Measurements from ENCODE around the gene DAW1.

DNA sequence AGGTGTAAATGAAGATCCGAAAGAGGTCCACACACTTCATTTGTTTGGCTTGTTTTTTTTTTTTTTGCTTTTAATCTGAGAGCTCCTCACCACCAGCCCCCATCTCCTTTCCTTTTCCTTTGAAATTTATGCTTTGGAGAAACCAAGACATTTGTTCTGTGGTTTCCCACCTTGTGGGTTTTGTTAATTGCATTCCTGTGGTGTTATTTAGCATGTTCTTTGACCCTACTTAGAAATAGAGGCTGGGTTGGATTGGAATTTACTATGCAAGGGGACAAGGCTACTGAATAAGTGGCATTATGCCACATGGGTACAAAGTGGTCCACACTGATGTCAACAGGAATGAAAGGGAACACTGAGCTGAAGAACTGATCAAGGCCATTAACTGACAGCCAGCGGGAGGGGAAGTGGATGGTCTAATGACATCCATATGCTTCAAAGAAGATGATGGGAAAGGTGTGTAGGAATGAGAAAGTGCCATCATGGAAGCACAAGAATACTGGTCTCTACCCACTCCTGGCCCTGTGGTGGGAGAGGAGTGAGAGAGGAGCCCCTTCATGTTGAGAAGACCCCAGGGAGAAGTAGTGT lies 48.9 kb upstream of the DAW1 start:
- no peak for TF ChIP-seq RFX5 (IDR thresholded peaks at IDR 0.05; ENCODE audit: low read depth, low read length)
- no peak for TF ChIP-seq FOS (IDR thresholded peaks at IDR 0.05; ENCODE audit: low read depth, low read length)
- no peak for TF ChIP-seq RAD21 (IDR thresholded peaks at IDR 0.05; ENCODE audit: low read length)
- no peak for TF ChIP-seq MAZ (IDR thresholded peaks at IDR 0.05; ENCODE audit: borderline replicate concordance, low read depth, low read length)
- TF ChIP-seq, protein P1, sequence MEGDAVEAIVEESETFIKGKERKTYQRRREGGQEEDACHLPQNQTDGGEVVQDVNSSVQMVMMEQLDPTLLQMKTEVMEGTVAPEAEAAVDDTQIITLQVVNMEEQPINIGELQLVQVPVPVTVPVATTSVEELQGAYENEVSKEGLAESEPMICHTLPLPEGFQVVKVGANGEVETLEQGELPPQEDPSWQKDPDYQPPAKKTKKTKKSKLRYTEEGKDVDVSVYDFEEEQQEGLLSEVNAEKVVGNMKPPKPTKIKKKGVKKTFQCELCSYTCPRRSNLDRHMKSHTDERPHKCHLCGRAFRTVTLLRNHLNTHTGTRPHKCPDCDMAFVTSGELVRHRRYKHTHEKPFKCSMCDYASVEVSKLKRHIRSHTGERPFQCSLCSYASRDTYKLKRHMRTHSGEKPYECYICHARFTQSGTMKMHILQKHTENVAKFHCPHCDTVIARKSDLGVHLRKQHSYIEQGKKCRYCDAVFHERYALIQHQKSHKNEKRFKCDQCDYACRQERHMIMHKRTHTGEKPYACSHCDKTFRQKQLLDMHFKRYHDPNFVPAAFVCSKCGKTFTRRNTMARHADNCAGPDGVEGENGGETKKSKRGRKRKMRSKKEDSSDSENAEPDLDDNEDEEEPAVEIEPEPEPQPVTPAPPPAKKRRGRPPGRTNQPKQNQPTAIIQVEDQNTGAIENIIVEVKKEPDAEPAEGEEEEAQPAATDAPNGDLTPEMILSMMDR (conservative IDR thresholded peaks at IDR 0.05; ENCODE audit: low read depth, low read length): no peak
- TF ChIP-seq CEBPB (IDR thresholded peaks at IDR 0.05; ENCODE audit: low read depth, low read length): no peak
- no peak for TF ChIP-seq MAFK (IDR thresholded peaks at IDR 0.05; ENCODE audit: low read depth, low read length)
- TF ChIP-seq POLR2A (IDR thresholded peaks at IDR 0.05; ENCODE audit: low read depth, low read length): no peak
- TF ChIP-seq, protein P2, sequence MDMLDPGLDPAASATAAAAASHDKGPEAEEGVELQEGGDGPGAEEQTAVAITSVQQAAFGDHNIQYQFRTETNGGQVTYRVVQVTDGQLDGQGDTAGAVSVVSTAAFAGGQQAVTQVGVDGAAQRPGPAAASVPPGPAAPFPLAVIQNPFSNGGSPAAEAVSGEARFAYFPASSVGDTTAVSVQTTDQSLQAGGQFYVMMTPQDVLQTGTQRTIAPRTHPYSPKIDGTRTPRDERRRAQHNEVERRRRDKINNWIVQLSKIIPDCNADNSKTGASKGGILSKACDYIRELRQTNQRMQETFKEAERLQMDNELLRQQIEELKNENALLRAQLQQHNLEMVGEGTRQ (IDR thresholded peaks at IDR 0.05; ENCODE audit: low read depth, low read length): no peak
- TF ChIP-seq BHLHE40 (IDR thresholded peaks at IDR 0.05; ENCODE audit: low read depth, low read length): no peak
- TF ChIP-seq MXI1 (IDR thresholded peaks at IDR 0.05; ENCODE audit: borderline replicate concordance, low read depth, low read length): no peak
- no peak for TF ChIP-seq SMC3 (IDR thresholded peaks at IDR 0.05; ENCODE audit: low read depth, low read length)
- no peak for TF ChIP-seq RCOR1 (IDR thresholded peaks at IDR 0.05; ENCODE audit: insufficient replicate concordance, low read length)

All from IMR-90 (cell line).